Fibroblast of villous mesenchyme (primary cell): ENCODE data around the gene AKAP11. TPM values are rescaled to one million over a fixed set of nuclear protein-coding genes. Genes with fewer than 3 reads are reported as not detected.

ENCODE experiments used
- DNase-seq: peaks from one replicate; pipeline ENCODE4 v3.0.0-alpha.2; 2010; ENCODE audit warnings: low read depth
- H3K4me3 ChIP-seq: 2 replicates; pipeline ENCODE4 v1.5.1; 2011; ENCODE audit warnings: low read depth, mild to moderate bottlenecking, low read length
- total RNA-seq: library from RNA; depleted of rRNA; stranded (reverse); fragments of >200 nt; gene quantifications from 2 replicates; pipeline ENCODE4 v1.2.3, GENCODE V29; 2012
- TF ChIP-seq, protein P1 (sequence below): IDR thresholded peaks from 2 replicates; pipeline ENCODE4 v1.5.1; 2012; ENCODE audit warnings: low read depth, mild to moderate bottlenecking, low read length; ENCODE audit not compliant: insufficient read depth

Gene AKAP11
- total RNA-seq, 1 donor: 32.0 TPM

GRCh38 chr13:42272804-42273175 lies 838 bp downstream of the AKAP11 start:
- TF ChIP-seq, protein P1, sequence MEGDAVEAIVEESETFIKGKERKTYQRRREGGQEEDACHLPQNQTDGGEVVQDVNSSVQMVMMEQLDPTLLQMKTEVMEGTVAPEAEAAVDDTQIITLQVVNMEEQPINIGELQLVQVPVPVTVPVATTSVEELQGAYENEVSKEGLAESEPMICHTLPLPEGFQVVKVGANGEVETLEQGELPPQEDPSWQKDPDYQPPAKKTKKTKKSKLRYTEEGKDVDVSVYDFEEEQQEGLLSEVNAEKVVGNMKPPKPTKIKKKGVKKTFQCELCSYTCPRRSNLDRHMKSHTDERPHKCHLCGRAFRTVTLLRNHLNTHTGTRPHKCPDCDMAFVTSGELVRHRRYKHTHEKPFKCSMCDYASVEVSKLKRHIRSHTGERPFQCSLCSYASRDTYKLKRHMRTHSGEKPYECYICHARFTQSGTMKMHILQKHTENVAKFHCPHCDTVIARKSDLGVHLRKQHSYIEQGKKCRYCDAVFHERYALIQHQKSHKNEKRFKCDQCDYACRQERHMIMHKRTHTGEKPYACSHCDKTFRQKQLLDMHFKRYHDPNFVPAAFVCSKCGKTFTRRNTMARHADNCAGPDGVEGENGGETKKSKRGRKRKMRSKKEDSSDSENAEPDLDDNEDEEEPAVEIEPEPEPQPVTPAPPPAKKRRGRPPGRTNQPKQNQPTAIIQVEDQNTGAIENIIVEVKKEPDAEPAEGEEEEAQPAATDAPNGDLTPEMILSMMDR: no peak
- DNase-seq: no peak
- H3K4me3 ChIP-seq: peak overlapping the region; percentile 88

DNA sequence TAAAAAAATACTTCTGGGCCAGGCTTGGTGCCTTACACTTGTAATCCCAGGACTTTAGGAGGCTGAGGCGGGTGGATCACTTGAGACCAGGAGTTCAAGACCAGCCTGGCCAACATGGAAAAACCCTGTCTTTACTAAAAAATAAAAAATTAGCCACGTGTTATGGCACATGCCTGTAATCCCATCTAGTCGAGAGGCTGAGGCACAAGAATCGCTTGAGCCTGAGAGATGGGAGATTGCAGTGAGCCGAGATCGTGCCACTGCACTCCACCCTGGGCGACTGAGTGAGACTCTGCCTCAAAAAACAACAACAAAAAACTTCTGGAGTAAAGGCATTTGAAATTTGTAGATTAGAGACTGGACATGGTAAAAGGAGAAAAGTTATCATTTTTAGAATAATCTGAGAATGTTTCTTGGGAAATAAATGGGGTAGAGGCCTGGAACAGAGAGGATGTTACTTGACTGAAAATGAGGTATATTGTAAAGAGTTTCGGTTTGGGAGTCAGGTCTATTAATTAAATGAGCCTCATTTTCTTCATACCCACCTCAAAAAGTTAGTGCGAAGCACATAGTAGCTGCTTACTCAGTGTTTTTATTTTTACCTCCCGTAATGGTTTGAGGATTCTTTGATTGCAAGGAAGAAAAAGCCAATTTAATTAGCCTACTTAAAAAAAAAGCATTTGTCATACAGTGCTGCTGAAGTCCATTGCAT lies 2.6 kb downstream of the AKAP11 start:
- no peak overlapping the region for H3K4me3 ChIP-seq
- TF ChIP-seq, protein P1: no peak
- DNase-seq: no peak

DNA sequence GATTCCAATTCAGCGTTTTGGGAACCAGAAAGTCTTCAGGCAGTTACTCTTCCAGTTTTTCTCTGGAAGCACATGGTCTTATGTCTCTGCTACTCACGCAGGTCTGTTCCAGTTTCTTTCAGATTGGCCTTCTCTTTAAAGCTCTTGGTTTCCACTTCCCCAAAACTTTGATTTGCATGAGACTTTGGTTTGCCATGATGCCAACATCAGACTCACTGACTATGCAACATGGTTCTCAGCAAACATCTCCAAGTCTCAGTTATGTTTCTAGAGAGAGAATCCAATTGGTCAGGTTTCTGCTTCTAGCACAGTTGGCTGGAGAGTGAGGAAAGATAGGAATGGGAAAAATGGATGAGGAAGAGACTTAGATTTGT lies 3.1 kb downstream of the AKAP11 start:
- TF ChIP-seq, protein P1: no peak
- DNase-seq: no peak
- H3K4me3 ChIP-seq: no peak overlapping the region

DNA sequence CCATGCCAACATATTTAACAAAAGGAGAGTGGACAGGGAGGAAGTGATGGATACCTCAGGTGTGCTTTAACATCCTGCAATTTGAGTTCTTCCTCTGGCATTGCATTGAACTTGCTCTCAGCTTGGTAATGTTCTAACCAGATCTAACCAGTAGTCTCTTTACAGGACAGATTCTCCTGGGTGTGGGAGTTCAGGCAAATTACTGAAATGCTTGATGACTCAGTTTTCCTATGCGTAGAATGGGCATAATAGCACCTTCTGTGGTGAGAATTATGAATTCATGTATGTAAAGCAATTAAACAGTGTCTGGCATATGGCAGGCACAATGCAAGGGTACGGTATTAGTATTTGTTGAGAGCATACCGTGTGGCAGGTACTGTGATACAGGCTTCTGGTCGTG lies 3.6 kb downstream of the AKAP11 start:
- TF ChIP-seq, protein P1: no peak

DNA sequence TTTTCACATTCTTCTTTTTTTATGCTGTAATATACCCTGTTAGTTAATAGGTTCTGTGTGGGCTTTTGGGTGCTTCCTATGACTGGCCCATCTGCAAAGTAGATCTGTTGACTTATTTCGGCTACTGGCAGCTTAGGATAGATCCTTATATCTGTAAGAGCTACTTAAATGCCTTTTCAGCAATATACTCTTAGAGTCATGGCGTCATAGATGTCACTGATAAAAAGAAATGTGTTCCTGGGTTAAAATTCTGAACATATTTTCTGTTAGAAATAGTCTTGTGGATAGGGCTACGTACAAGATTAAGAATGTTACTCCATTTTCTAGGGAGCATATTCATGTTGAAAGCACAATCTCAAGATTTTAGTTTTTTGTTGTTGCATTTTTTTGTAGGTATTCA lies 4.7 kb downstream of the AKAP11 start:
- no peak overlapping the region for H3K4me3 ChIP-seq
- peak; percentile 86 for DNase-seq
- TF ChIP-seq, protein P1: no peak

More for the DNA sequence above, 3.6 kb downstream of the AKAP11 start:
- H3K4me3 ChIP-seq: no peak overlapping the region
- no peak for DNase-seq

DNA sequence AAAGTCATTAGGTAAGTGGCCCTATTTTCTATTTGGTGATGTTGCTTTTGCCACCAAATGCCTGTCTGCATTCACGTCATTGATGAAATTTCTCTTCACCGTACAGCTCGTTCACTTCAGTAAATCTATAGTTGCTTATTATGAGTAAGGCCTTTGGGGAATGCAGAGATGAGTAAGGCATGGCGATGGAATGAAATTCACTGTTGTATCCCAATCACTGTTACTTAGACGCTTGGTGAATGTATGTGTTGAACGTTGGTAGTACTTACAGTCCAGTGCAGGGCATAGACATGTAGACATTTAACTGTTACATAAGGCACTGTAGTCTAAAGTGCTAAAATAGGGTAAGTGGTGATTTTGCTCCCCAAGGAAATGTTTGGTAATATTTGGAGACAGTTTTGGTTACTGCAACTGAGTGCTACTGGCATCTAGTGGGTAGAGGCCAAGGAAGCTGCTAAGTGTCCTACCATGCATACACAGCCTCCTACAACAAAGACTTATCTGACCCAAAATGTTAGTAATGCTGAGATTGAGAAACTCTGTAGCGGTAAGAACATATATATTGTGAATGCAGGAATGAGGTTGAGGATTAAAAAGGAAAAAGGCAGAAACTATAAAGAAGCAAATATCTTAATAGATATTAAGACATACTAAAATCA lies 5.8 kb downstream of the AKAP11 start:
- no peak for DNase-seq
- H3K4me3 ChIP-seq: no peak overlapping the region
- TF ChIP-seq, protein P1: no peak
